HepG2 (cell line): ENCODE results near the gene STIMATE. TPM values are rescaled to one million over a fixed set of nuclear protein-coding genes. Genes with fewer than 3 reads are reported as not detected.

Experiments
- ATAC-seq: fragments of 200-7000 bp; cut with Tn5 transposase; 3 replicates; pipeline ENCODE4 v1.9.1; 2020; ENCODE audit warnings: mild to moderate bottlenecking, moderate library complexity
- BruUV-seq: library from RNA; stranded (reverse); fragments of 400-500 nt; replicated peaks from 2 replicates; lab custom pipeline; 2021; lab: Mats Ljungman, UMichigan
- CTCF ChIA-PET: fragments of 300-600 bp; formaldehyde crosslinking; extraction: SDS; loops from one replicate; lab custom pipeline; 2021; ENCODE audit warnings: low total read pairs, inconsistent platforms, low intra/inter-chr PET ratio; lab: Yijun Ruan, JAX
- POLR2A ChIA-PET: fragments of 350-600 bp; sonication (Branson Sonifier 250); formaldehyde crosslinking; loops from one replicate; lab custom pipeline; 2020; ENCODE audit warnings: antibody characterized with exemption, inconsistent platforms; lab: Yijun Ruan, JAX
- DNase-seq: peaks from one replicate; pipeline ENCODE4 v3.0.0-alpha.2; 2015; ENCODE audit warnings: low spot score
- FAIRE-seq: peaks from 3 replicates; lab custom pipeline; 2011; peaks lifted over from hg19 to GRCh38; lab: Jason Lieb, UNC
- H2AFZ ChIP-seq: one replicate; pipeline ENCODE4 v1.6.1; 2011; ENCODE audit warnings: low read length, inconsistent platforms
- H3K27ac ChIP-seq: fragments of 300-600 bp; 3 replicates; pipeline ENCODE4 v1.8.0; 2011; ENCODE audit warnings: mixed run types, mild to moderate bottlenecking, mixed read lengths, low read length, inconsistent platforms; ENCODE audit not compliant: insufficient read depth; ENCODE audit errors: extremely low read length
- H3K27me3 ChIP-seq, 2 experiments: fragments of 200-600 bp in 1 of 2; 2 replicates in 1 of 2; 3 replicates in 1 of 2; pipeline versions ENCODE4 v1.6.0 to v1.8.0; 2011; ENCODE audit warnings: low read length in 2 of 2, mild to moderate bottlenecking in 2 of 2, moderate library complexity in 2 of 2, inconsistent platforms in 1 of 2; ENCODE audit not compliant: insufficient read depth in 2 of 2, control insufficient read depth in 1 of 2
- H3K36me3 ChIP-seq, 2 experiments: fragments of 200-600 bp in 1 of 2; replicated peaks in 1 of 2; 2 replicates in 1 of 2; 3 replicates in 1 of 2; pipeline versions ENCODE4 v1.5.1 to v1.8.0; 2011; ENCODE audit warnings: low read length in 2 of 2, inconsistent platforms in 1 of 2; ENCODE audit not compliant: insufficient read depth in 2 of 2, control insufficient read depth in 1 of 2
- H3K4me1 ChIP-seq: 2 replicates; pipeline ENCODE4 v1.5.1; 2012; ENCODE audit warnings: low read length, inconsistent platforms; ENCODE audit not compliant: insufficient read depth
- H3K4me2 ChIP-seq: 2 replicates; pipeline ENCODE4 v1.6.0; 2011; ENCODE audit warnings: low read depth, low read length, inconsistent platforms
- H3K4me3 ChIP-seq, 3 experiments: fragments of 200-600 bp in 1 of 3; sonication (generic), shearing (Covaris generic) in 1 of 3; replicated peaks in 1 of 3; 2 replicates each; pipeline ENCODE4 v1.5.1; 2011 to 2016; ENCODE audit warnings: low read length in 3 of 3, inconsistent platforms in 2 of 3, low read depth in 2 of 3, mild to moderate bottlenecking in 2 of 3, control low read depth in 1 of 3, mixed read lengths in 1 of 3; ENCODE audit not compliant: insufficient read depth in 1 of 3
- H3K79me2 ChIP-seq: one replicate; pipeline ENCODE4 v1.6.1; 2011; ENCODE audit warnings: low read length, inconsistent platforms; ENCODE audit not compliant: insufficient read depth
- H3K9ac ChIP-seq: 2 replicates; pipeline ENCODE4 v1.6.0; 2011; ENCODE audit warnings: mild to moderate bottlenecking, low read depth, low read length, inconsistent platforms; ENCODE audit not compliant: insufficient read depth
- H3K9me3 ChIP-seq: 2 replicates; pipeline ENCODE4 v1.5.1; 2012; ENCODE audit warnings: mild to moderate bottlenecking, low read length
- H4K20me1 ChIP-seq: 2 replicates; pipeline ENCODE4 v1.6.0; 2011; ENCODE audit warnings: inconsistent platforms, mild to moderate bottlenecking, low read length, moderate library complexity; ENCODE audit not compliant: insufficient read depth
- CHCHD3 ChIP-seq: sonication (generic); formaldehyde crosslinking; IDR thresholded peaks from 2 replicates; pipeline ENCODE4 v1.8.0; 2022; ENCODE audit warnings: mild to moderate bottlenecking, missing genetic modification reagents, moderate library complexity
- JARID2 ChIP-seq: sonication (generic); formaldehyde crosslinking; IDR thresholded peaks from 2 replicates; pipeline ENCODE4 v1.8.1; 2023; ENCODE audit warnings: missing genetic modification reagents, inconsistent platforms; ENCODE audit not compliant: insufficient replicate concordance
- NFYC ChIP-seq: IDR thresholded peaks from 2 replicates; pipeline ENCODE4 v1.6.1; 2016; ENCODE audit warnings: missing genetic modification reagents, missing compliant biosample characterization
- RORA ChIP-seq: sonication (generic); formaldehyde crosslinking; IDR thresholded peaks from 2 replicates; pipeline ENCODE4 v1.5.0; 2020; ENCODE audit warnings: mild to moderate bottlenecking, missing genetic modification reagents, moderate library complexity
- TAF15 ChIP-seq: fragments of 200-400 bp; formaldehyde crosslinking; IDR thresholded peaks from one replicate; pipeline ENCODE4 v1.6.1; 2018; ENCODE audit warnings: mild to moderate bottlenecking, low read depth, low read length; ENCODE audit not compliant: poor library complexity, severe bottlenecking
- WGBS: methylation state at CpG from one replicate; pipeline ENCODE4 v1.1.6; 2017; ENCODE audit warnings: low lambda C conversion rate; 5-methylcytosine and 5-hydroxymethylcytosine counted together
- in situ Hi-C: cut with HindIII; loops from 2 replicates; pipeline ENCODE4 v1.10.0; 2017; ENCODE audit warnings: low pct_unique_long_range_greater_than_20kb; ENCODE audit not compliant: extremely low pct_ligation_motif_present
- intact Hi-C: fragments of 100-400 bp; cut with micrococcal nuclease; formaldehyde crosslinking; loops from one replicate; pipeline ENCODE4 v1.10.0; 2022; ENCODE audit not compliant: unreplicated experiment
- polyA plus RNA-seq, 8 experiments: library from polyadenylated mRNA; depleted of rRNA in 3 of 8; stranded (reverse) in 7 of 8; unstranded in 1 of 8; fragments of >200 nt; fragmentation: Illumina TruSeq in 4 of 8; extraction: Trizol in 4 of 8; gene quantifications; 2 replicates each; pipeline versions ENCODE4 v1.2.1 to v1.2.3, GENCODE V29; 2011 to 2016; ENCODE audit warnings: low read depth in 4 of 8, missing spikeins in 1 of 8, mixed read lengths in 1 of 8; ENCODE audit not compliant: insufficient read depth in 1 of 8
- total RNA-seq, 5 experiments: library from RNA; depleted of rRNA; stranded (reverse); fragments of >200 nt; fragmentation: Illumina TruSeq; extraction: Trizol; gene quantifications; 2 replicates each; pipeline ENCODE4 v1.2.3, GENCODE V29; 2016; ENCODE audit warnings: low read depth in 1 of 5
- TF ChIP-seq, protein P1 (sequence below): sonication (generic); formaldehyde crosslinking; IDR thresholded peaks from 2 replicates; pipeline ENCODE4 v1.5.0; 2020; ENCODE audit warnings: mild to moderate bottlenecking, missing genetic modification reagents
- TF ChIP-seq, protein P2 (sequence below): sonication (generic); formaldehyde crosslinking; IDR thresholded peaks from 2 replicates; pipeline ENCODE4 v1.9.0; 2021; ENCODE audit warnings: missing genetic modification reagents, borderline replicate concordance
- TF ChIP-seq, protein P3 (sequence below): sonication (generic); formaldehyde crosslinking; IDR thresholded peaks from 2 replicates; pipeline ENCODE4 v1.4.0; 2020; ENCODE audit warnings: low read depth, mild to moderate bottlenecking, missing genetic modification reagents
- TF ChIP-seq, protein P4 (sequence below): sonication (generic); formaldehyde crosslinking; IDR thresholded peaks from 2 replicates; pipeline ENCODE4 v1.8.0; 2022; ENCODE audit warnings: mild to moderate bottlenecking, missing genetic modification reagents, borderline replicate concordance

The STIMATE gene
- total and polyA plus RNA-seq, 2 of the 13 experiments (the other 11 are each of a cell fraction or from before 2014, with no cell fraction given), result 5.7 to 11.7 TPM

DNA sequence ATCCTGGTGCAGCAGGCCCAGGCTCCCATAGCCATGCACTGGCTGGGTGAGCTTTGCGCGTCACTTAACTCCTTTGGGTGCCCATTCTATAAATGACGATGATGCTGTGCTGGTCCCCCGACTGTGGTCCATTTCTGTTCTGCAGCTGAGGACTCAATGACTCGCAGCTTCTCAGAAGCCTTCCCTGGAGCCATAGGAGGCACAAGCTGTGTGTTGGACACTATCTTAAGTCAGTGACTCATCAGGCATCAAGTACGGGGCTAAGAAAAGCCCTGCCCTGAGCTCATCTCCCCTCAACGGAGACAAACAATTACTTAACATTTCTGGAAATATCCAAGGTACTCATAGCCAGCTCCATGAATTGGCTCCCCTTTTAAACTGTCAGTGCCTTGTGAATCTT is 48.7 kb downstream of the STIMATE start:
- DNase-seq (no peak), FAIRE-seq (no peak), ATAC-seq (no peak)
- H3K27me3 ChIP-seq, result no peaks in the 10 kb centered on the region
- H3K9me3 ChIP-seq, result no peaks in the 10 kb centered on the region
- H3K79me2 ChIP-seq, result no peaks in the 10 kb centered on the region
- peaks cover 2 to 9% of the 10 kb centered on the region in 2 experiments; a peak in 3 of 5 replicates for H3K36me3 ChIP-seq
- ChIA-PET POLR2A (no interaction called here), CTCF (no interaction called here)
- no peak overlapping the region for H2AFZ ChIP-seq
- H3K4me2 ChIP-seq, result no peak overlapping the region
- no peak overlapping the region for H3K27ac ChIP-seq
- no TSS peak for BruUV-seq
- H3K9ac ChIP-seq, result no peak overlapping the region
- TF ChIP-seq, protein P1, sequence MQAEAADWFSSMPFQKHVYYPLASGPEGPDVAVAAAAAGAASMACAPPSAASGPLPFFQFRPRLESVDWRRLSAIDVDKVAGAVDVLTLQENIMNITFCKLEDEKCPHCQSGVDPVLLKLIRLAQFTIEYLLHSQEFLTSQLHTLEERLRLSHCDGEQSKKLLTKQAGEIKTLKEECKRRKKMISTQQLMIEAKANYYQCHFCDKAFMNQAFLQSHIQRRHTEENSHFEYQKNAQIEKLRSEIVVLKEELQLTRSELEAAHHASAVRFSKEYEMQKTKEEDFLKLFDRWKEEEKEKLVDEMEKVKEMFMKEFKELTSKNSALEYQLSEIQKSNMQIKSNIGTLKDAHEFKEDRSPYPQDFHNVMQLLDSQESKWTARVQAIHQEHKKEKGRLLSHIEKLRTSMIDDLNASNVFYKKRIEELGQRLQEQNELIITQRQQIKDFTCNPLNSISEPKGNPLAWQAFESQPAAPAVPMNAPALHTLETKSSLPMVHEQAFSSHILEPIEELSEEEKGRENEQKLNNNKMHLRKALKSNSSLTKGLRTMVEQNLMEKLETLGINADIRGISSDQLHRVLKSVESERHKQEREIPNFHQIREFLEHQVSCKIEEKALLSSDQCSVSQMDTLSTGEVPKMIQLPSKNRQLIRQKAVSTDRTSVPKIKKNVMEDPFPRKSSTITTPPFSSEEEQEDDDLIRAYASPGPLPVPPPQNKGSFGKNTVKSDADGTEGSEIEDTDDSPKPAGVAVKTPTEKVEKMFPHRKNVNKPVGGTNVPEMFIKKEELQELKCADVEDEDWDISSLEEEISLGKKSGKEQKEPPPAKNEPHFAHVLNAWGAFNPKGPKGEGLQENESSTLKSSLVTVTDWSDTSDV (CRISPR knock-in tag), result no peak
- TF ChIP-seq TAF15, result no peak
- no peak for TF ChIP-seq RORA (CRISPR knock-in tag)
- TF ChIP-seq NFYC (CRISPR knock-in tag), result no peak
- TF ChIP-seq, protein P2, sequence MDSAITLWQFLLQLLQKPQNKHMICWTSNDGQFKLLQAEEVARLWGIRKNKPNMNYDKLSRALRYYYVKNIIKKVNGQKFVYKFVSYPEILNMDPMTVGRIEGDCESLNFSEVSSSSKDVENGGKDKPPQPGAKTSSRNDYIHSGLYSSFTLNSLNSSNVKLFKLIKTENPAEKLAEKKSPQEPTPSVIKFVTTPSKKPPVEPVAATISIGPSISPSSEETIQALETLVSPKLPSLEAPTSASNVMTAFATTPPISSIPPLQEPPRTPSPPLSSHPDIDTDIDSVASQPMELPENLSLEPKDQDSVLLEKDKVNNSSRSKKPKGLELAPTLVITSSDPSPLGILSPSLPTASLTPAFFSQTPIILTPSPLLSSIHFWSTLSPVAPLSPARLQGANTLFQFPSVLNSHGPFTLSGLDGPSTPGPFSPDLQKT (CRISPR knock-in tag), result no peak
- TF ChIP-seq, protein P3, sequence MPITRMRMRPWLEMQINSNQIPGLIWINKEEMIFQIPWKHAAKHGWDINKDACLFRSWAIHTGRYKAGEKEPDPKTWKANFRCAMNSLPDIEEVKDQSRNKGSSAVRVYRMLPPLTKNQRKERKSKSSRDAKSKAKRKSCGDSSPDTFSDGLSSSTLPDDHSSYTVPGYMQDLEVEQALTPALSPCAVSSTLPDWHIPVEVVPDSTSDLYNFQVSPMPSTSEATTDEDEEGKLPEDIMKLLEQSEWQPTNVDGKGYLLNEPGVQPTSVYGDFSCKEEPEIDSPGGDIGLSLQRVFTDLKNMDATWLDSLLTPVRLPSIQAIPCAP (CRISPR knock-in tag), result no peak
- TF ChIP-seq, protein P4, sequence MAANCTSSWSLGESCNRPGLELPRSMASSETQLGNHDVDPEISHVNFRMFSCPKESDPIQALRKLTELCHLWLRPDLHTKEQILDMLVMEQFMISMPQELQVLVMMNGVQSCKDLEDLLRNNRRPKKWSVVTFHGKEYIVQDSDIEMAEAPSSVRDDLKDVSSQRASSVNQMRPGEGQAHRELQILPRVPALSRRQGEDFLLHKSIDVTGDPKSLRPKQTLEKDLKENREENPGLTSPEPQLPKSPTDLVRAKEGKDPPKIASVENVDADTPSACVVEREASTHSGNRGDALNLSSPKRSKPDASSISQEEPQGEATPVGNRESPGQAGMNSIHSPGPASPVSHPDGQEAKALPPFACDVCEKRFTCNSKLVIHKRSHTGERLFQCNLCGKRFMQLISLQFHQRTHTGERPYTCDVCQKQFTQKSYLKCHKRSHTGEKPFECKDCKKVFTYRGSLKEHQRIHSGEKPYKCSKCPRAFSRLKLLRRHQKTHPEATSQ (CRISPR knock-in tag), result no peak
- TF ChIP-seq JARID2, result no peak
- TF ChIP-seq CHCHD3, result no peak
- no peak overlapping the region for H3K4me3 ChIP-seq
- H3K4me1 ChIP-seq, result peaks cover 25% of the 10 kb centered on the region
- in situ Hi-C loops, result no loop called here
- intact Hi-C loops, result no loop called here
- no peaks in the 10 kb centered on the region for H4K20me1 ChIP-seq
- WGBS, result 75% methylated on average over 2 of the region's 7 CpGs
